Osteoblast (primary cell): ENCODE measurements around the gene ZNHIT2. TPM values are rescaled to one million over a fixed set of nuclear protein-coding genes. Genes with fewer than 3 reads are reported as not detected.

ENCODE experiments used
- DNase-seq: peaks from one replicate; pipeline ENCODE4 v3.0.0; 2011; ENCODE audit warnings: low spot score, mixed read lengths; ENCODE audit not compliant: insufficient read length; ENCODE audit errors: missing footprints
- H2AFZ ChIP-seq: 2 replicates; pipeline ENCODE4 v1.6.0; 2011; ENCODE audit warnings: mild to moderate bottlenecking, low read length
- H3K27ac ChIP-seq: 2 replicates; pipeline ENCODE4 v1.5.1; 2011; ENCODE audit warnings: mild to moderate bottlenecking, low read depth, low read length, moderate library complexity
- H3K27me3 ChIP-seq: 2 replicates; pipeline ENCODE4 v1.6.0; 2012; ENCODE audit warnings: mild to moderate bottlenecking, control low read depth, inconsistent platforms, low read length, moderate library complexity; ENCODE audit not compliant: insufficient read depth
- H3K36me3 ChIP-seq: 2 replicates; pipeline ENCODE4 v1.5.1; 2011; ENCODE audit warnings: mild to moderate bottlenecking, low read length, control low read depth, moderate library complexity; ENCODE audit not compliant: insufficient read depth
- H3K4me1 ChIP-seq: 2 replicates; pipeline ENCODE4 v1.5.1; 2011; ENCODE audit warnings: mild to moderate bottlenecking, low read length, control low read depth, moderate library complexity; ENCODE audit not compliant: insufficient read depth
- H3K4me2 ChIP-seq: 2 replicates; pipeline ENCODE4 v1.6.0; 2011; ENCODE audit warnings: mild to moderate bottlenecking, low read length; ENCODE audit not compliant: insufficient read depth
- H3K4me3 ChIP-seq: fragments of 200-600 bp; sonication (generic); 3 replicates; pipeline ENCODE4 v1.5.1; 2012; ENCODE audit warnings: mild to moderate bottlenecking, low read length, inconsistent platforms; ENCODE audit not compliant: insufficient read depth
- H3K79me2 ChIP-seq: 2 replicates; pipeline ENCODE4 v1.6.0; 2012; ENCODE audit warnings: mild to moderate bottlenecking, low read length, control low read depth, inconsistent platforms; ENCODE audit not compliant: insufficient read depth
- H3K9me3 ChIP-seq: 2 replicates; pipeline ENCODE4 v1.5.1; 2011; ENCODE audit warnings: low read depth, low read length, control low read depth
- H4K20me1 ChIP-seq: 2 replicates; pipeline ENCODE4 v1.6.0; 2012; ENCODE audit warnings: mild to moderate bottlenecking, low read length, control low read depth; ENCODE audit not compliant: insufficient read depth
- total RNA-seq: library from RNA; depleted of rRNA; stranded (reverse); fragments of >200 nt; gene quantifications from 2 replicates; pipeline ENCODE4 v1.2.3, GENCODE V29; 2012
- TF ChIP-seq, protein P1 (sequence below): IDR thresholded peaks from 2 replicates; pipeline ENCODE4 v1.5.1; 2011; ENCODE audit warnings: mild to moderate bottlenecking, low read depth, low read length, moderate library complexity; ENCODE audit errors: extremely low read depth

ZNHIT2 gene
- total RNA-seq, 1 donor: 12.3 TPM

- Histone ChIP-seq H3K79me2 (peaks cover 64% of the 10 kb centered on the region), H3K9me3 (no peaks in the 10 kb centered on the region), H3K36me3 (peaks cover 43% of the 10 kb centered on the region), H3K27me3 (no peaks in the 10 kb centered on the region), H3K4me1 (peaks cover 22% of the 10 kb centered on the region), H4K20me1 (no peaks in the 10 kb centered on the region), H3K4me3 (peak overlapping the region; percentile 97), H3K4me2 (peak overlapping the region; percentile 88), H2AFZ (peak overlapping the region; percentile 95), H3K27ac (peak overlapping the region; percentile 91)
- DNase-seq: peak; percentile 15
- TF ChIP-seq, protein P1, sequence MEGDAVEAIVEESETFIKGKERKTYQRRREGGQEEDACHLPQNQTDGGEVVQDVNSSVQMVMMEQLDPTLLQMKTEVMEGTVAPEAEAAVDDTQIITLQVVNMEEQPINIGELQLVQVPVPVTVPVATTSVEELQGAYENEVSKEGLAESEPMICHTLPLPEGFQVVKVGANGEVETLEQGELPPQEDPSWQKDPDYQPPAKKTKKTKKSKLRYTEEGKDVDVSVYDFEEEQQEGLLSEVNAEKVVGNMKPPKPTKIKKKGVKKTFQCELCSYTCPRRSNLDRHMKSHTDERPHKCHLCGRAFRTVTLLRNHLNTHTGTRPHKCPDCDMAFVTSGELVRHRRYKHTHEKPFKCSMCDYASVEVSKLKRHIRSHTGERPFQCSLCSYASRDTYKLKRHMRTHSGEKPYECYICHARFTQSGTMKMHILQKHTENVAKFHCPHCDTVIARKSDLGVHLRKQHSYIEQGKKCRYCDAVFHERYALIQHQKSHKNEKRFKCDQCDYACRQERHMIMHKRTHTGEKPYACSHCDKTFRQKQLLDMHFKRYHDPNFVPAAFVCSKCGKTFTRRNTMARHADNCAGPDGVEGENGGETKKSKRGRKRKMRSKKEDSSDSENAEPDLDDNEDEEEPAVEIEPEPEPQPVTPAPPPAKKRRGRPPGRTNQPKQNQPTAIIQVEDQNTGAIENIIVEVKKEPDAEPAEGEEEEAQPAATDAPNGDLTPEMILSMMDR: no peak
Observed at GRCh38 chr11:65083134-65083833, 34.2 kb downstream of the ZNHIT2 start.

- H3K36me3 ChIP-seq: peaks cover 12% of the 10 kb centered on the region
Observed at GRCh38 chr11:65078786-65079342, 38.6 kb downstream of the ZNHIT2 start.

GRCh38 chr11:65078151-65078550 is 39.4 kb downstream of the ZNHIT2 start:
- H3K27ac ChIP-seq: no peak overlapping the region
- peaks cover 6% of the 10 kb centered on the region for H3K4me1 ChIP-seq
- H2AFZ ChIP-seq: peak overlapping the region; percentile 56
- H3K9me3 ChIP-seq: no peaks in the 10 kb centered on the region
- H3K4me2 ChIP-seq: no peak overlapping the region
- TF ChIP-seq, protein P1: peak; percentile 48
- H3K36me3 ChIP-seq: peaks cover 12% of the 10 kb centered on the region
- no peaks in the 10 kb centered on the region for H4K20me1 ChIP-seq
- peaks cover 44% of the 10 kb centered on the region for H3K79me2 ChIP-seq
- H3K4me3 ChIP-seq: no peak overlapping the region
- DNase-seq: peak; percentile 84
- no peaks in the 10 kb centered on the region for H3K27me3 ChIP-seq

More at GRCh38 chr11:65078786-65079342, 38.6 kb downstream of the ZNHIT2 start:
- peak overlapping the region; percentile 56 for H2AFZ ChIP-seq
- TF ChIP-seq, protein P1: no peak
- H3K4me1 ChIP-seq: peaks cover 10% of the 10 kb centered on the region
- H3K4me2 ChIP-seq: no peak overlapping the region
- no peaks in the 10 kb centered on the region for H3K27me3 ChIP-seq
- peak; percentile 58 for DNase-seq
- H4K20me1 ChIP-seq: no peaks in the 10 kb centered on the region
- no peaks in the 10 kb centered on the region for H3K9me3 ChIP-seq
- H3K4me3 ChIP-seq: no peak overlapping the region
- H3K79me2 ChIP-seq: peaks cover 51% of the 10 kb centered on the region
- no peak overlapping the region for H3K27ac ChIP-seq

DNA sequence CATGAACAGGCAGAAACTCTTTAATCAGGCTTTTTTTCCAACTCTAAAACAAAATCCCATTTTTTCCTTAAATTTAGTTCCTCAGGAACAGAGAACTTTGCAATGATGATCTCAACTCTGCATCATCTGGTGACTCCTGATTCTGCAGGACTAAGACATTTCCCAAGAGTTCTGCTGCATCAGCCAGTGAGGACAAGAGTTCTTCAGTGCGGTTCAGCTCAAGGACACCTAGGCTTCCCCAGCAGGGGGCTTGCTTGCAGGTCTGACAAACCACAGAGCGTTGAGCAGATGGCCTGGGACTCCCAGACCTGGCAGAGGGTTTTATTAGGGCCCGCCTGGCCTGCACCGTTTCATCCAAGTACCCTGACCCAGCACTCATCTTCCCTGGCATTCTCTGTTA is 40.0 kb downstream of the ZNHIT2 start:
- H3K79me2 ChIP-seq: peaks cover 37% of the 10 kb centered on the region
- no peak overlapping the region for H3K4me2 ChIP-seq
- H3K27me3 ChIP-seq: no peaks in the 10 kb centered on the region
- H3K36me3 ChIP-seq: peaks cover 12% of the 10 kb centered on the region
- TF ChIP-seq, protein P1: no peak
- peak; percentile 48 for DNase-seq
- H4K20me1 ChIP-seq: no peaks in the 10 kb centered on the region
- H3K4me1 ChIP-seq: no peaks in the 10 kb centered on the region
- H3K9me3 ChIP-seq: no peaks in the 10 kb centered on the region
- no peak overlapping the region for H3K27ac ChIP-seq
- H3K4me3 ChIP-seq: no peak overlapping the region
- H2AFZ ChIP-seq: peak overlapping the region; percentile 29
